Kidney epithelial cell (primary cell): ENCODE data around the gene MAGI1. TPM values are rescaled to one million over a fixed set of nuclear protein-coding genes. Genes with fewer than 3 reads are reported as not detected.

Experiments used
- DNase-seq: peaks from one replicate; pipeline ENCODE4 v3.0.0-alpha.2; 2010; ENCODE audit warnings: low read depth
- H3K27me3 ChIP-seq: 2 replicates; pipeline ENCODE4 v1.6.0; 2011; ENCODE audit warnings: low read length; ENCODE audit not compliant: control insufficient read depth, insufficient read depth
- H3K36me3 ChIP-seq: 2 replicates; pipeline ENCODE4 v1.5.1; 2011; ENCODE audit warnings: low read length; ENCODE audit not compliant: control insufficient read depth, insufficient read depth
- H3K4me3 ChIP-seq: 2 replicates; pipeline ENCODE4 v1.5.1; 2011; ENCODE audit warnings: low read depth, mild to moderate bottlenecking, control low read depth, low read length
- total RNA-seq: library from RNA; depleted of rRNA; stranded (reverse); fragments of >200 nt; gene quantifications from 2 replicates; pipeline ENCODE4 v1.2.3, GENCODE V29; 2015
- TF ChIP-seq, protein P1 (sequence below): IDR thresholded peaks from 2 replicates; pipeline ENCODE4 v1.5.1; 2011; ENCODE audit warnings: mild to moderate bottlenecking, moderate library complexity, low read length, control low read depth, inconsistent platforms; ENCODE audit not compliant: insufficient read depth, poor library complexity, severe bottlenecking

Gene MAGI1
- total RNA-seq, 1 donor from 2014 or later, result 15.8 TPM

DNA sequence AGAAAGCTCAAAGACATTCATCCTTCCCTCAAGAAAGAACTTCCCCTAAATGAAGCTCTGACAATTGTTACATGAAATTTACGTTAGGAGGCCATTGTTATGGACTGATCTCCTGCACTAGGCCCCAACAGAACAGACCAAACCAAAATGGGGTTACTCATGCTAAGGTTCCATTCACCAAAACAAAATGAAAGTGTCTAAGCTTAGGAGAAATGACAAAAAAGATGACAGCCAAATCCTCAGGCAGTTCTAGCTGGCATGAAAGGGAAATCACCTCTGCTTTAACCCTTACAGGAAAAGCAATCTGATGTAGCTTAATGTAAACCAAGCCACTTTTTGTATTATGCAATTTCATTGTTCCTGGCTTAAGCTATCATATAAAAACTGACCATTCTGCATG lies 271.2 kb downstream of the MAGI1 start:
- no peak for DNase-seq
- TF ChIP-seq, protein P1, sequence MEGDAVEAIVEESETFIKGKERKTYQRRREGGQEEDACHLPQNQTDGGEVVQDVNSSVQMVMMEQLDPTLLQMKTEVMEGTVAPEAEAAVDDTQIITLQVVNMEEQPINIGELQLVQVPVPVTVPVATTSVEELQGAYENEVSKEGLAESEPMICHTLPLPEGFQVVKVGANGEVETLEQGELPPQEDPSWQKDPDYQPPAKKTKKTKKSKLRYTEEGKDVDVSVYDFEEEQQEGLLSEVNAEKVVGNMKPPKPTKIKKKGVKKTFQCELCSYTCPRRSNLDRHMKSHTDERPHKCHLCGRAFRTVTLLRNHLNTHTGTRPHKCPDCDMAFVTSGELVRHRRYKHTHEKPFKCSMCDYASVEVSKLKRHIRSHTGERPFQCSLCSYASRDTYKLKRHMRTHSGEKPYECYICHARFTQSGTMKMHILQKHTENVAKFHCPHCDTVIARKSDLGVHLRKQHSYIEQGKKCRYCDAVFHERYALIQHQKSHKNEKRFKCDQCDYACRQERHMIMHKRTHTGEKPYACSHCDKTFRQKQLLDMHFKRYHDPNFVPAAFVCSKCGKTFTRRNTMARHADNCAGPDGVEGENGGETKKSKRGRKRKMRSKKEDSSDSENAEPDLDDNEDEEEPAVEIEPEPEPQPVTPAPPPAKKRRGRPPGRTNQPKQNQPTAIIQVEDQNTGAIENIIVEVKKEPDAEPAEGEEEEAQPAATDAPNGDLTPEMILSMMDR, result no peak

DNA sequence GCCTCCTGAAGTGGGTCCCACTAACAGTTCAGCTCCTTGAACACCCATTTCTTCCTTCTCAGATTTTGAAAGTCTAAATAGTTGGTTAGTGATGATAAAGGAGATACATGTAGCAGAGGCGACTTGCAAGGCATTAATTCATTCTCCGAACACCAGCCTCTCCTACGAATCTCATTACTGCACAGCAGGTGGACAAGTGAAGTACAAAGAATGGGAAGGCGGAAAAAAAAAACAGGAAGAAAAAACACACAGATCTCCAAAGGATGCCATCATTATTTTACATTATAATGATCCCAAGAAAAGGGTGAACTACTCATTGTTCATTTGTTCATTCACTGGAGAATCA lies 276.5 kb downstream of the MAGI1 start:
- H3K27me3 ChIP-seq, result no peaks in the 10 kb centered on the region
- H3K4me3 ChIP-seq, result no peak overlapping the region
- TF ChIP-seq, protein P1, result no peak
- H3K36me3 ChIP-seq, result no peaks in the 10 kb centered on the region
- DNase-seq, result no peak

More for the DNA sequence above, 271.2 kb downstream of the MAGI1 start:
- Histone ChIP-seq H3K36me3 (no peaks in the 10 kb centered on the region), H3K4me3 (no peak overlapping the region), H3K27me3 (no peaks in the 10 kb centered on the region)

DNA sequence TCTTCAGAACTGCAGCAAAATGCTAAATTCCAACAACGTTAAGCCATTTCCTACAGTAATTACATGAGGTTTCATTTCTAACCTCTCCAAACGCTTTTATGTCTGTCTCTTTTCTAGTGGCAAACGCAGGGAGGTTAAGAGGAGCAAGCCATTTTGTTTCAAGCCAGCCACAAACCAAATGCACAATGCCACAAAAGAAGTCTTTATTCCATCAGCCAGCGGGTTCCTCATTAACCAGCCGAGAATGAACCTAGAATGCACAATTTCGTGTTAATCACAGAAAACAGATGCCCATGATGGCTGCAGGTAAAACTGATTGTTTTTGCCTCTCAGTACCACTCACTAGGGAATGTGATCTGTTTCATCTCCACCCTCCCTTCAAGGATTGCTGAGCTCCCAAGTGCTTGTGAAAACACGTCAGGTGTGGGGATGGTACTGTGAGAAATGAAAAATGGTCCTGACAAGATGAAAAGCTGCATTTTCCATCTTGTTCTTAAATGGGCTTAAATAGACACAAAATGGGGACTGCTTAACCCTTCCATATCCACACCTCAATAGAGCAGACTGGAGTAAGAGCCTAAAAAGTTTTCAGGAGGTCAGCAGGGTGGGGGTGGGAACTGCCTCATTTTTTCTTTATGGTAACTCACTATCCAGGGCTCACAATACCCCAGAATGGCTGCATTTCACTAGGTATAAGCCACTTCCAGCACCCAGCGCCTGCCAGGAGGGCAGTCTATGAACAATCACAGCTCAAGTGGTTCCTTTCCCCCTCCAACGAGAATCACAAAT lies 277.1 kb downstream of the MAGI1 start:
- no peak for DNase-seq
- TF ChIP-seq, protein P1, result no peak
- H3K27me3 ChIP-seq, result no peaks in the 10 kb centered on the region
- no peaks in the 10 kb centered on the region for H3K36me3 ChIP-seq
- no peak overlapping the region for H3K4me3 ChIP-seq

DNA sequence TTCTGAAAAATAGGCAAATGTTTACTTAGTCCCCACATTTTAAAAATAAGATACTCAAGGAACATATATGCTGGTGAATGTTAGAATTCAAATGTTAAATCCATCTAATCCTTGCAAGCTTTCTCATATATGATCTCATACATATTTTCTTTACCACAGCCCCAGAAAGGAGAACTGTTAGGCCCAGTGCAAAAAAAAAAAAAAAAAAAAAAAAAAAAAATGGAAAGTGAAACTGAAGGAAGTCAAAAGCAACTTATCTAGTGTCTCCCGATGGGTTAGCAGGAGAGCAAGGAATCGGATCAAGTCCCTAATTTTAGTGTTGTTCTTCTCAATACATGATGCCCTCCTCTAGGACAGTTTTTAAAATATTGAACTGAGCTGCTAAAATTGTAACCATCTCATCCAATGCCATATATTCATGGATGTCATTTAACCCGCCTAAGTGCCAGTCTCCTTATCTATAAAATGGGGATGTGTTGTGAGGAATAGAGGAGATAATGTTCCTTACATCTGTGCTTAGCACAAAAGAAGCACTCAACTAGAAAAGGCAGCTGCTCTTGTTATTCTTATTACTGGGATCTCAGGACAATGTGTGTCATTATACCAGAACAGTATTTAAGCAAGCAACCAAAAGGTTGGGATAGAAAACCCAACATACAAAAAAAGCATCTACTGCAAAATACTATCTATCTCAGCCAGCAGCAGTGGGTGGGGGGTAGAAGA lies 279.7 kb downstream of the MAGI1 start:
- no peak overlapping the region for H3K4me3 ChIP-seq
- no peaks in the 10 kb centered on the region for H3K36me3 ChIP-seq
- DNase-seq, result no peak
- TF ChIP-seq, protein P1, result no peak
- no peaks in the 10 kb centered on the region for H3K27me3 ChIP-seq

DNA sequence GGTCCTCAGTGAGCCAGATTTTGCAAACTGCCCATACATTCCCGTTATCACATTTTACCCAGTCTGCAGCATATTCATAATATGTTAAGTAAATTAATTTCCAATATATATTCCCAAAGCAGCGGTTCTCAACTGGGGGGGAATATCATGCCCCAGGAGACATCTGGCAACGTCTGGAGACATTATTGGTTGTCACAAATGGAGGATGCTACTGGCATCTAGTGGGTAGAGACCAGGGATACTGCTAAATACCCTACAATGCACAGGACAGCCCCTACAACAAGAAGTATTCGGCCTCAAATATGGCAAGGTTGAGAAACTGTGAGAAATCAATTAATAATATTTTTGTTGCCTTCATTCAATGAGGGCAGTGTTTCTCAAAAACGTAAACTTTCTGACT lies 280.3 kb downstream of the MAGI1 start:
- Histone ChIP-seq H3K27me3 (no peaks in the 10 kb centered on the region), H3K4me3 (no peak overlapping the region), H3K36me3 (no peaks in the 10 kb centered on the region)
- TF ChIP-seq, protein P1, result no peak
- no peak for DNase-seq
